Activated gamma-delta T cell treated with Interleukin-2 at 50 U/mL for 16 hours (primary cell): ENCODE data around the gene LTB.

Experiments
- DNase-seq: peaks from one replicate; pipeline ENCODE4 v3.0.0-alpha.2; 2020

The LTB gene

DNA sequence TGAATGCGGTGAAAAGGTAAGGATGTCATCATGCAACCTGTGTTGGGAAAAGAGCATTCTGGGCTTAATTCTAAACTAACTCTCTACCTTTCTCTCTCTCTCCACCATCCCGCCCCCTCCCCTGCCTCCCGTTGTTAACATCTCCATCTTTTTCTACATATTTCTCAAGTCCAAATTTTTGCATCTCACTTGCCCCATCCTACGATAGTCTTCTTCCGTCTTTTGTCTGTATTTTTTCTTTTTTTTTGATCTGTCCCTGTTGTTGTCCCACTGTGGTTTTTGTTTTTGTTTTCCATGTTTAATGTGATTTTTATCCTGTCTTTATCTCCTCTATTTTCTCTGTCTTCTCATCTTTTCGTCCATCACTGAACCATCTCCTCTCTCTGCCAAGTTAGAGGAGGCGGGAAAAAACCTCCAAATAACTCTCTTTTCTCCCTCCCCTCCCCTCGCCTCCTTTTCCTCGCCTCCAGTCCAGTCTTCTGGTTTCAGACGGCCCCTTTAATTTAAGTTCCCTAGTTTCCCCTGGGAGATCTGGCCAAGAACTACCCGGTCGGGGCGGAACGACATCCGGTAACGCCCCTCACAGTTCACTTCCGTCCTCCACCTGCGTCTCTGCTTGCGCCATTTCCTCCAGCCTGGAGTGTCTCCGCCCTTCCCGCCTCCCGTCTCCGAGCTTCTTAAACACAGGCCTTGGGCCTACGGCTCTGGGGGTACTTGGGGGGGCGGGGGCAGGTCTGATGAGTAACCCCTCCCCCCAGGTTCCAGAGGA is 35.1 kb downstream of the LTB start, which contains the start of gene NFKBIL1:
NFKBIL1 (plus strand) TSS at position 651 of the 769 bp plus-strand sequence; CDS start at position 738, 87 bp downstream.
- peak; percentile 87 for DNase-seq

DNA sequence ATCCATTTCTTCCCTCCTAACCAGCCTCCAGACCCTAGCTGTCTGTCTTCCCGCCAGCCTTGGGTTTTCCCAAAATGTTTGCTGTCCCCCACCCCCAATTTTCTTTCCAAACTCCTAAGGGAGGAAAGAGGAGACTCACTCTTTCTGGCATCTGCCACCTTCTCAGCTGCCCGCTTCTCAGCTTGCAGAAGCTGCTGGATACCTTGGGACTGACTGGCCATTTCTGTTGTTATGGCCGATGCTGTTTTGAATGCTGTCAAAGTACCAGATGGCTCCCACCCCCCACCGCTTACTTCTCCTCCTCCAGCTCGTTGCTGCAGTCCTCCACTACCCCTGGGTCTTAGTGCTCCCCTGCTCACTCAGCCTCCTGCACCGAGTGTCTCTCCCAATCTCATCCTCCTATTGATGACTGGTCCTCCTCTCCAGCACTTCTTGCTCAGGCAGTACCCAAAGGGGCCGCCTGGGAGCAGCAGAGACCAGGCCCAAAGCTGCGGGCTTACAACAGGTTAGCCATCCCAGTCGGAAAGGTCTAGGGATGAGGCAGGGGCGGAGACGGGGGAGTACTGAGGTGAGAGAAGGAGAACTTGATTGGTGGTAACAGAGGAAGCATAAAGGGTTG is 35.8 kb downstream of the LTB start, which contains the start of gene ATP6V1G2:
ATP6V1G2 (minus strand) TSS at position 270 of the 619 bp plus-strand sequence; CDS start at position 221, 49 bp downstream.
- DNase-seq, result peak; percentile 79

DNA sequence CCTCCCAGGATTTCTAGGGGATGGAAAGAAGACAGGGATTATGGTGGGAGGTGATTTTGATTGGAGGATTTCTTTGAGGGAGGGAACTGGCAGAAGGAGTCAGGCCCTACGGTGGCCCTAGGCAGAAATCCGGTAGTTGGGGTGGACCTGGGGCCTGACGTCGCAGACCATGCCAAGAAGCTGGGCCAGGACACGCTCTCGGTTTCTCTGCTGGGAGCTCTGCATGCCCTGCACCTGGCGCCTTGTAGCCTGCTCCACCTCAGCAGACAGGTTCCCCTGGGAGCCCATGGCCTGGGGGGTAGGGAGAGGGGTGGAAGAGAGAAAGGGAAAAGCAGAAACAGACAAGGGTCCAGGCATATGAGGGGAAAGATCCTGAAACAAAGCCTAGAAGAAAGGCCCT is 36.9 kb downstream of the LTB start:
- DNase-seq, result no peak

DNA sequence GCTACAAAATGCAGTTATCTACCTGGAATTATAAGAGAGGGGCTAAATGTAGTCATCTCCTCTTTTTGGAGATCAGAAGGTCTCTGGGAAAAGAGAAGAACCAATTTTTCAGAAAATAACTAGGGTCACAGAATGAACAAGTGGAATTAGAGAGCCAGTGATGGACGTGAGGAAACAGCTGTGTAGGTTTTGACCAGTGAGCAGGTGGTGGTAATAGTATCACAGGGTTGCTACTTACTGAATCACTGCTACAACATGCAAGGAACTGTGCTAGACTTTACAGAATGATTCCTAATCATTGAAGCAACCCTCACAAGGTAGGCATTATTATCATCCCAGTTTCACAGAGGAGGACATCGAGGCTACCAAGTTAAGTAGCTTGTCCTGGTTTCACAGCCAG is 37.5 kb downstream of the LTB start:
- no peak for DNase-seq

DNA sequence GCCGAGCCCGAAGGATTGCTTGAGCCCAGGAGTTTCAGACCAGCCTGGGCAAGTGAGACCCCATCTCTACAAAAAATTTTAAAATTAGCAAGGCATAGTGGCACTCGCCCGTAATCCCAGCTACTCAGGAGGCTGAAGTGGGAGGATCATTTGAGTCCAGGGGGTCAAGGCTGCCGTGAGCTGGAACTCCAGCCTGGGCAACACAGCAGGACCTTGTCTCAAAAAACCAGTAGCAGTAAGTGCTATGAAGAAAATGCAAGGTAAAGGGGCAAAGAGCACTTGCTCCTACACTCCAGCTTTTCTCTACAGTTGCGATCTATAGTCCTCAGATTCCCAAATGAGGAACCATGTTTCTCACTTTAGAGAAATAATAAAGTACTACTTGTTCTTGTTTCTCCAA is 38.6 kb downstream of the LTB start:
- DNase-seq, result no peak

DNA sequence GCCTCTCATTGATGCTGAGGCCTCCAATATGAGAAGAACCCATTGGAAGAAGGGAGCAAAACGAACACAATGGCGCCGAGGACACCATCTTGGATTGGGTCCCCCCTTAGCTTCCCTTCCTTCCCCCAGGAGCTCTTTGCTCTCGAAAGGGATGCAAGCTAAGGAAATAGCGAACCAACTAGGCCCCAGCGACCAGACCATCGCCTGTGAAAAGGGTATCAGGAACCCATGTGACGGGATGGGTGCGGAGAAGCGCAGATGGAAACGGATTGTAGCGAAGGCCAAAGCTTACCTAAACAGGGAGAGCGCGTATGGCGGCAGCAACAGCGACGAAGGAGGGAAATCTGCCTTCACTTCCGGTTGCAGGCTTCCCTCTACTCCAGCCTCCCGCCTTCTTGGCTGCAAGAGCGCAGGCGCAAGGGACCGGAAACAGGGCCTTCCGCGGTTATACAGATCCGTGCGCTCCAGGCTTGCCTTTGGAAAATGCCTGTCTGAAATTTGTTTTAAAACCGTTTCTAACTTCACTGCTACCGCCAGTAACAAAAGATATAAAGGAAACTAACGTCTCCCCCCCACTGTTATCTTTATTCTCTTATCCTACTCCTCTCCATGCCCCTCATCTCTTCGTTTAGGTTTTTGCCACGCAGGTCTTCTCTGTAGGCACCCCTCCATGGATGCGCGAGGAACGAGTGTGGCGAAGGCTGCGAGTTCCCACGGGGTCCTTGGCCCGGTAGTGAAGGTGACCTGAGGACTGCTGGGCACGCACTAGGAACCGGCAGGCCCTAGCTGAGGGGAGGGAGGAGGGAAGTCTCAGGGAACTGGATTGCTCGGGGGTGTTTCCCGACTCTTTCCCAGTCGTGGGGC is 40.3 kb downstream of the LTB start, which contains the start of gene DDX39B:
DDX39B (minus strand) TSS at position 346 of the 864 bp plus-strand sequence. CDS start 1,471 bp downstream, outside the sequence.
- peak; percentile 94 for DNase-seq

DNA sequence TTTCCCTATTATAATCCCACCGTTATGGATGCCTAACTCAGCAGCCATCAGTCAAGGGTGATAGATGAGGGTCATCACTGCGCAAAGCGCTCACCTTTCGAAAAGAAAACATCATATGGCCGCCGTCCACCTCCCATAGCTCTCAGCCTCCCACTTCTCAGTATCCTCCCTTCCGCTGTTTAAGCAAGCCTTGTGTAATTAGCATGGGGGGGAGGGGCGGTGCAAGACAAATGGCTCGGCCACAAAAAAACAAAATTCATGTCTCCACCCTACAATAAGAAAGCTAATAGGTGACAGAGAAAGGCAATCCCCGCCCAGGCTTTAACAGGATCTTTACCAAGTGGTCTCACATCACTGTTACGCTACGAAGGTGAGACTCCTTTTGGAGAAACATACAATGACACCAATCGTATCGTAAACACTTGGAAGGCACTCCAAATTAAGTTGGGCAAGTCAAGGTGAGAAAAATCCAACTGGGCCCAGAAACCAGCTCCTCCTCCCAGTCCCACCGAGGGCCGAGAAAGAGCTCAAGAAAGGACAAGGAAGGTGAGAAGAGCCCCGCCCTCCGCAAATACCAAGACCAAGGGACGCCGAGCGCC is 41.1 kb downstream of the LTB start:
- peak; percentile 72 for DNase-seq

DNA sequence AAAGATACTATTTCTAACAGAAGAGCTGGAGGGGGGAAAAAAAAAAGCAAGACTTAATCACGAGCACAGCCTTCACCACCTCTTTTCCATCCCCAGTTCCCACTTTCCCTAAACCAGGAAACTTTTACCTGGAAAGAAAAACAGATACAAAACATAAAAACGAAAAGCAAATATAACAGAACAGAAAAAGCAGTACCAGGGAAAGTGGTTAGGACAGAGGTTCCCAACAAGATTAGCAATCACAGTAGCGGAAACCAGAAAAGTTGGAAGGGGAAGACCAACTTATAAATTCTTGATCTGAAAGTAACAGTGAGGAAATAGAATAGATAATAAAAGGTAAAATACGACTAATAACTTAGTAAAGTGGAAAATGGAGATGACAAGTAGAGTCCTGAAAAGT is 41.6 kb downstream of the LTB start:
- DNase-seq, result no peak

DNA sequence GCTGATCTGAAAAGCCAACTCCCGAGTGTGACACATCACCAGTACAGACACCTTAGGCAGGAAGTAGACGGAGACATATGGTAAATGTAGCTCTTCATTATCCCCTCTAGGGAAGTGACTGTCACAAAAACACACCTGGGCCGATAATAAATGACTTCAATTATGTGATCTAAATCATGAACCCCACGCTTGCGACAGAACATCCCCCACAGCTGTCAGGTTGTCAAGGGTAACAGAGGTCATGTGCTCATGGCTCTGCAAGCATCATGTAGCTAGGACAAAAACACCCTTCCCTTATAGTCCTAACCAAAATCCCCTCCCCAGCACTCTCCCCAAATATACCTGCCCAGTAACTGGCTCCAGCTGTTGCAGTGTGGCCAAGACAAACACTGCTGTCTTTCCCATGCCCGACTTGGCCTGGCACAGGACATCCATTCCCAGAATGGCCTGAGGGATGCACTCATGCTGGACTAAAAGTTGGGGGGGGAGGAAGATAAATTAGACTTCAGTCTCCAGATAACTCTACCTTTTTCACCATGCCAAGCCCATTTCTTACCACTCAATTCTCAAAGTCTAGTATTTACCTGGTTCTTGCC is 43.3 kb downstream of the LTB start:
- no peak for DNase-seq

DNA sequence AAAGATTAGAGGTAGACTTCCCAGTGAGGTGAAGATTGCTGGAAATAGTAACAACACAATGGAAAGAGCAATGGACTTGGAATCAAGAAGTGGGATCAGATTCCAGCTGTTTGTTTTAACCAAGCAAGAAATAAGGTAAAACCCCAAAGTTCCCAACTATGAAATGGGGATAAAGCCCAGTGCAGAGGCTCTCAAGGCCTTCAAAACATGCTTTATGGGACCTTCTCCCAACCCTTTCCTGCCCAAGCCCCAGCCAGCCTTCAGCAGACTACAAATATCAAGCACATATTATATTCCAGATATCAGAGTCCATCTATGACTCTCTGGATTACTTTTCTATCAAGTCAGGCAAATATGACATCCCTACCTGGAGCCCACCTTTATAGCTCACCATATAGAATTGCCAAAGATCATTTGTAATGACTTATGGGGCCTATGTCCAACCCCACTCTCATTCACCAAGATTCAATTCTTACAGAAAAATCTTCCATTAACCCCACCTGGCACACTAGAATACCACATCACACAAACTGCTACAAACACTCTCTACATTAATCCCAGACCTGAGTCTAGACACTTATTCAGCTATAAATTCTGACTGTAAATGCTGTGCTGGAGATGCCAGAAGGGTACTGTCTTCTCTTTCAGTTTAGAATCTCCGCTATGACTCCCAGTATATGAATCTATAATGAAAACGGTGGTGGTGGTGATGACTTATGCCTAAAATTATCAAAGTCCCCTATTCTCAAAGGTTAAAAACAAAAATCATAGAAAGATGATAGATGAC is 46.5 kb downstream of the LTB start:
- DNase-seq, result no peak

DNA sequence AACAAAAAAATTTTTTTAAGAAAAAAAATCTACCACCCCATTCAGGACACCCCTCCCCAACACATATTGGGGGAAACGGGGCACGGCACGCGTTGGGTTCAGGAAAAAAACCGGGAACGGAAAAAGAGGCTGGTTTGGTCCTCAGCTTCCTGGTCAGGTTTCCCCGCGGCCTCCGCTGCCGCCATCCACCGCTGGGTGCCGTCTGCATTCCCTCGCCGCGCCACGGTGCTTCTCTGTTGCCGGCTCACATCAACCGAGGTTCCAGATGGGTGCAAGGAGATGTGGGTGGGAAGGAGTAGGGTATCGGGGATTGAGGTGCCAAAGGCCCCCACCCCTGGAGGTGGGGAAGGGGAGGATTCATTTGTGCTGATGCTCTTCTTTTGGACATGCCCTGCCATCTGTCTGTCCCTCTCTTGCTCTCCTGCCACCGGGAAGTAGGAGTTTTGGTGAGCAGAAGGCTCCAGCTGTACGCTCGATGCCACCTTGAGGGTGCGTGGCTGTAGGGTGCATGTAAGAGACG is 47.6 kb downstream of the LTB start:
- DNase-seq, result no peak

DNA sequence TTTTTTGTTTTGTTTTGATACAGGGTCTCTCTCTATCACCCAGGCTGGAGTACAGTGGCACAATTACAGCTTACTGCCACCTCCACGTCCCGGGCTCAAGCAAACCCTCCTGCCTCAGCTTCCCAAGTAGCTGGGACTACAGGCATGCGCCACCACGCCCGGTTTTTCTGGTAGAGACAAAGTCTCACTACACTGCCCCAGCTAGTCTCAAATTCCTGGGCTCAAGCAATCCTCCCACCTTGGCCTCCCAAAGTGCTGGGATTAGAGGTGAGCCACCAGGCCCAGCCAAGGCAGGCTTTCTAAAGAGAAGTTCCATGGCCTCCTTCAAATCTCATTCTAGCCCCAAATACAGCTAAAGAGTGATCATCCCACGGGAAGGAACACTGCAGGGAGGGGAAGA is 48.2 kb downstream of the LTB start:
- no peak for DNase-seq

DNA sequence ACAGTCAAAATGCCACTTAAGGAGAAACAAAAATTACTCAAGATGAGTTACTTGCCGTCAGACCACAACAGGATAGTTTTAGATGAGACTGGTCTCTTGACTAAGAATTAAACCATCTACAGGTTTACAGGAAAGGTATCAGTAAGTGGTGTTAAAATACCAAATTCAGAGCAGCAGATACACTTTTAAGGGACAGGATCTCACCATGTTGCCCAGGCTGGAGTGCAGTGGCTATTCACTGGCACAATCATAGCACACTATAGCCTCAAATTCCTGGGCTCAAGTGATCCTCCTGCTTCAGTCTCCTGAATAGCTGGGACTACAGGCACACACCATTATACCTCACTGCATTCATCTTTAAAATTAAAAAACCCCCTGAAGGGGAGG is 48.8 kb downstream of the LTB start:
- DNase-seq, result no peak

DNA sequence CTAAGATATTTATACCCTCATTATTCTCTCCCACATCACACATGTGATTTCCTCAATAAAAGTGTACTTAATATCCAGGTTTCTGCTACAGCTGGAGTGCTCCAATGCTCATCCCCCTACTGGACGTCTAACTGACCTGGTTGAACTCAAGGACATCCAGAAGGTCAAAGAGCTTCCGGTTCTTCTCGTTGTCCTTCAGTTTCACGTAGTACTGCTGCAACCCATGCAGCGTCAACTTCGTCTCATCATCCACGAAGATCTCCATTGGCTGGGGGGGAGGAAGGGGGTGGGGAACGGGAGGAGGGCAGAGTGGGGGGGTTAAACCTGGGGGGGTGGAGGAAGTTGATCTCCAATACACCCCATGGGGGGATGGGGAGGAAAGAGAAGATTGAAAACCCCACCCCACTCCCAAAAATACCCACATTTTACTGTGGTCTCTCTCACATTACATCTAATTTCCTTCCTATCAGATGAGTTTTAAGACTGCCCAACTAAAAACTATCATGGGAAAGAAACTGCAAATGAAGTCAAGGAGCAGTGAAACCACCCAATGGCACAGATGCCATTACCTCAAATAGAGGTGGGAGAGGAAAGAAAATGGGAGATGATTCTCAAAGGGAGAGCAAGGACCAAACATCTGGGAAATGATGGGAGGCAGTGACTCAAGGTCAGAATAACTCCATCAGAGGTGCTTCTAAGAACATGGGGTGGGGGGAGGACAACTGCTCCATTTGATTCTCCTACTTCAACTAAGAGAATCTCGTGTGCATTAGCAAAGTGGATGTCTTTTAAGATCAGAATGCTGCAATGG is 49.4 kb downstream of the LTB start:
- DNase-seq, result no peak

DNA sequence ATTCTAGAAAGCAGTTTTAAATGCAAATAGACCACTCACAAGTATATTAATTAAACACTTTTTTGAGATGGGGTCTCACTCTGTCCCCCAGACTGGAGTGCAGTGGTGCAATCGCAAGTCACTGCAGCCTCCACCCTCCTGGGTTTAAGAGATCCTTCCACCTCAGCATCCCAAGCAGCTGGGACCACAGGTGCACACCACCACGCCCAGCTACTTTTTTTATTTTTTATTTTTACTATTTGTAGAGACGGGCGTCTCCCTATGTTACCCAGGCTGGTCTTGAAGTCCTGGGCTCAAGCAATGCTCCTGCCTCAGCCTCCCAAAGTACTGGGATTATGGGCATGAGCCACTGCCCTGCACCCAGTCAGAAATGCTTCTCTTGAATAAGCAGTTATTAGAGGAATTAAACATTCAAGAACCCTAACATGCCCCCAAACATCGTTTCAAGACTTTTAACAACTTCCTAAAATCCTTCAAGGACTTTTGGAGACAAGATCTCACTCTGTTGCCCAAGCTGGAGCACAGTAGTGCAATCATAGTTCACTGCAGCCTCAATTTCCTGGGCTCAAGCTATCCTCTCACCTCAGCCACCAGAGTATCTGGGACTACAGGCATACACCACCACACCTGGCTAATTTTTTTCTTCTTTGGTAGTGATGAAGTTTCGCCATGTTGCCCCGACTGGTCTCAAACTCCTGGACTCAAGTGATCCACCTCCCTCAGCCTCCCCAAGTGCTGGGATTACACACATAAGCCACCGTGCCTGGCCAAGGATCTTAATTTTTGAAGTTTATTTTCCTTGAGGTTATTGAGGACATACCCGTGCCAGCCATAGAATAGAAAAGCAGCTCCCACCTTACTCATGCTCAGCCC is 50.2 kb downstream of the LTB start:
- no peak for DNase-seq

DNA sequence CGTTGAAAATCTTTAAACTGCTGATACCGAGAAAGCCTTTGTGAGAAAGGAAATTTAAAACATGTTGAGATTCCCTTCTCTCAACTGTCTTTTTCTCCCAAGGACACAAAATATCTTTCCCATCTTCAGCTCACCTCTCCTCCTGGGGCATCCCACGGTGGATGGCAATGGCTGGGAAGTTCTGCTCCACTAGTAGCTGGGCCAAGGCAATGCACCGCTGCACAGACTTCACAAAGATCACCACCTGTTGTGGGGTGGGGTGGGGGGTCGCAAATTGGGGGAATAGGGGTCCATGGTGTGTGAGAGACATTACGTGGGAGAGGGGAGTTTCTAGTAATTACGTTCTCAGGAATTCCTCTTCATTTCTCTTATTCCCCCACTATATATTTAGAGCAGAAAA is 51.1 kb downstream of the LTB start:
- no peak for DNase-seq

DNA sequence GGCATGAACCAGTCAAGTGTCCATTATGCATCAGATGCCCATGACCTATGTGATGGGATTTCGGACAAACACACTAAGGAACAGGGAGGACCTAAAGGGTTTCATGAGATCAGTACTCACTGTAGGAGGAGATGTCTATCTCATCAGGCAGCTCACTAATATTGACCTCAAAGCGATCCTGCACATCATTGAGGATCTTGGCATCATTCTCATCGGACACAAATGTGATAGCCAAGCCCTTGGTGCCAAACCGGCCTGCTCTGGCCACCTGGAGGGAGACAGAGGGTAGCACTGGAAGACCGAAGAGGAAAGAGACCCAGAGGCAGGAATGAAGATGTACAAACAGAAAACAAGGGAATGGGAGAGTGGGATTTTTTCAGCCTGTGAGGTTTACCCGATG is 51.6 kb downstream of the LTB start:
- DNase-seq, result no peak
